ENCODE data around the gene SCARF2.

Gene SCARF2

GRCh38 chr22:20464912-20465758 lies 27.5 kb upstream of the SCARF2 start:
- DNase-seq (ENCODE audit: low spot score) = no peak
- no peak for TF ChIP-seq CTCF (IDR thresholded peaks at IDR 0.05)
- Histone ChIP-seq H3K4me3 (no peak overlapping the region), H3K27ac (no peak overlapping the region)

- no peak overlapping the region for H3K4me3 ChIP-seq
- DNase-seq (ENCODE audit: low spot score) = no peak
- no peak for TF ChIP-seq CTCF (IDR thresholded peaks at IDR 0.05)
- H3K27ac ChIP-seq = no peak overlapping the region
Observed at GRCh38 chr22:20464096-20464614, 26.5 kb upstream of the SCARF2 start.

GRCh38 chr22:20463324-20464095 lies 25.9 kb upstream of the SCARF2 start:
- no peak for DNase-seq (ENCODE audit: low spot score)
- Histone ChIP-seq H3K27ac (peak overlapping the region in 1 of 2 donors; percentile 11), H3K4me3 (no peak overlapping the region)
- no peak for TF ChIP-seq CTCF (IDR thresholded peaks at IDR 0.05)

- DNase-seq (ENCODE audit: low spot score) = no peak
- no peak overlapping the region for H3K4me3 ChIP-seq
- TF ChIP-seq CTCF (IDR thresholded peaks at IDR 0.05) = no peak
- no peak overlapping the region for H3K27ac ChIP-seq
Observed at GRCh38 chr22:20459862-20460261, 22.2 kb upstream of the SCARF2 start.

- no peak for DNase-seq (ENCODE audit: low spot score)
- Histone ChIP-seq H3K27ac (no peak overlapping the region), H3K4me3 (no peak overlapping the region)
- TF ChIP-seq CTCF (IDR thresholded peaks at IDR 0.05) = no peak
Observed at GRCh38 chr22:20459152-20459542, 21.5 kb upstream of the SCARF2 start.

- no peak for TF ChIP-seq CTCF (IDR thresholded peaks at IDR 0.05)
- Histone ChIP-seq H3K27ac (no peak overlapping the region), H3K4me3 (no peak overlapping the region)
- no peak for DNase-seq (ENCODE audit: low spot score)
Observed at GRCh38 chr22:20458530-20459151, 21.0 kb upstream of the SCARF2 start.

Measured in coronary artery (tissue), 2 donors.